GM19025 (cell line): ENCODE results near the gene INTS2.
"Not testable (repeated sequence)": the region's sequence is repeated elsewhere in the genome, so short reads cannot be mapped to it uniquely, and the experiment has no call there.

Source experiments
- ATAC-seq: cut with Tn5 transposase; IDR thresholded peaks from one replicate; pipeline ENCODE4 v1.9.1; 2021; ENCODE audit warnings: mild to moderate bottlenecking, low read depth, moderate library complexity; ENCODE audit not compliant: unreplicated experiment

The INTS2 gene

GRCh38 chr17:61826866-61827265, 100.9 kb downstream of the INTS2 start:
- not testable (repeated sequence) for ATAC-seq

GRCh38 chr17:61826198-61826597, 101.6 kb downstream of the INTS2 start:
- ATAC-seq: not testable (repeated sequence)

GRCh38 chr17:61825448-61826137, 102.2 kb downstream of the INTS2 start:
- no peak for ATAC-seq

GRCh38 chr17:61822326-61823285, 105.2 kb downstream of the INTS2 start:
- no peak for ATAC-seq

- no peak for ATAC-seq
These were observed 106.1 kb downstream of the INTS2 start for GRCh38 chr17:61821655-61822054.

- ATAC-seq: not testable (repeated sequence)
These were observed 108.5 kb downstream of the INTS2 start for GRCh38 chr17:61819265-61819664.

- no peak for ATAC-seq
These were observed 109.6 kb downstream of the INTS2 start for GRCh38 chr17:61818225-61818624.

- no peak for ATAC-seq
These were observed 110.3 kb downstream of the INTS2 start for GRCh38 chr17:61817452-61817851.

- ATAC-seq: no peak
These were observed 111.2 kb downstream of the INTS2 start for GRCh38 chr17:61816538-61816937.

GRCh38 chr17:61815863-61816503, 111.8 kb downstream of the INTS2 start:
- ATAC-seq: no peak
